Esophagus squamous epithelium (tissue), 5 donors: ENCODE data around the gene ARHGEF11. TPM values are rescaled to one million over a fixed set of nuclear protein-coding genes. Genes with fewer than 3 reads are reported as not detected.

Experiments used
- DNase-seq: peaks from one replicate; lab custom pipeline; 2025; lab: John Stamatoyannopoulos, UW
- H3K27ac ChIP-seq, 4 donors: fragments of 200-600 bp; sonication (generic); one replicate each; pipeline ENCODE4 v1.5.1; 2016 to 2019; ENCODE audit warnings: mild to moderate bottlenecking in 1 of 4
- H3K27me3 ChIP-seq, 4 donors: fragments of 200-600 bp; sonication (generic); 1 replicate in 3 of 4; 2 replicates in 1 of 4; pipeline versions ENCODE4 v1.5.1 to v1.6.0; 2017 to 2021; ENCODE audit warnings: antibody characterized with exemption in 1 of 4
- H3K36me3 ChIP-seq, 3 donors: fragments of 200-600 bp; sonication (generic); one replicate each; pipeline ENCODE4 v1.5.1; 2016 to 2019
- H3K4me1 ChIP-seq, 3 donors: fragments of 200-600 bp; sonication (generic); one replicate each; pipeline ENCODE4 v1.5.1; 2017 to 2019
- H3K4me3 ChIP-seq, 4 donors: fragments of 200-600 bp; sonication (generic); 1 replicate in 3 of 4; 2 replicates in 1 of 4; pipeline ENCODE4 v1.5.1; 2016 to 2019; ENCODE audit warnings: mild to moderate bottlenecking in 2 of 4, moderate library complexity in 1 of 4
- H3K9me3 ChIP-seq, 3 donors: fragments of 200-600 bp; sonication (generic); one replicate each; pipeline ENCODE4 v1.5.1; 2016 to 2019
- POLR2A ChIP-seq, 4 donors: fragments of 450-650 bp; IDR thresholded peaks; one replicate each; pipeline ENCODE4 v1.6.1; 2017; ENCODE audit warnings: antibody characterized with exemption in 4 of 4, mild to moderate bottlenecking in 4 of 4, moderate library complexity in 3 of 4
- WGBS, 2 donors: methylation state at CpG; one replicate each; pipeline ENCODE4 v1.1.5; 2018; 5-methylcytosine and 5-hydroxymethylcytosine counted together
- intact Hi-C: fragments of 100-400 bp; cut with DNase I; formaldehyde crosslinking; loops from one replicate; pipeline ENCODE4 v1.15.0; 2022
- total RNA-seq, 4 donors: library from RNA; depleted of rRNA; stranded (reverse); fragments of >200 nt; gene quantifications; one replicate each; pipeline ENCODE4 v1.1.0, GENCODE V29; 2016
- TF ChIP-seq, protein P1 (sequence below), 6 experiments: fragments of 450-650 bp in 4 of 6; fragments of 200-600 bp in 2 of 6; sonication (generic) in 2 of 6; IDR thresholded peaks; one replicate each; pipeline ENCODE4 v1.5.1; 2016 to 2019; ENCODE audit warnings: antibody characterized with exemption in 6 of 6, mild to moderate bottlenecking in 4 of 6, moderate library complexity in 4 of 6
- donor health status: DM: yes; HTN: yes; CAD: no.

Gene ARHGEF11
- total RNA-seq, 4 donors from 2014 or later, result 15.5 to 24.2 (median 19.4) TPM

DNA sequence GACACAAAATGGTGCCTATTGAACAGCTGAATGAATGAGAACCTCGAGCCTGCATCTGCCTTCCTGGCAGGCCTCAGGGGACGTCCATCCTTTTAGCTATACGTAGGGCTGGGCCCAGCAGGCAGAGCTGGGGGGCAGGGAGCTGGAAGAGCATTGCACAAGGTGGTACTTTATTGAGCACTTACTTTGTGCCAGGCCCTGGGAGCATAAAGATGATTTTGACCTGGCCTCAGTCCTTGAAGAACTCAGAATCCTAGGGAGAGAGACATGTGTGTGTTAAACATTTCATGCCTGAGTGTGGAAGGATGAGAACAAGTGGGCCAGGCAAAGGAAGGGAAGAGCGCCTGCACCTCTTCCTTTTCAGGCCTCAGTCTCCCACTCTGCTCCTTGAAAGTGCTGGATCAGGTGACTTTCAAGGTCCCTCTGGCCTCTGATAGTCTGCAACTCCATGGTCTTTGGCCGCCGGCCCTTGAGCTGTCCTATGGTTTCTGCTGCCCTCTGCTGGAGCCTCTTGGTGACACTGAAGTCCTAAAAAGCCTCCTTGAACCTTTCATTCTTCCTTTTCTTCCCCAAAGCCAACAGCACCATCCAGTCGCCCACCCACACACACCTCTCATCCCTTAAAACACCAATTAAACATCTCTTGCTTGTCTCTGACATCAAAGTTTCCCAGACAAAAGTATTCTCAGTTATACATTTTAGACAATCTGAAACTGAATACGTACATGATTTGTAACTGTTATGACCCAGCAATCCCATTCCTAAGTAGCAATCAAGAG lies 155.6 kb downstream of the ARHGEF11 start:
- Histone ChIP-seq H3K4me3 (no peak overlapping the region), H3K9me3 (no peaks in the 10 kb centered on the region), H3K27me3 (peaks cover 0 to 73% (median 2%) of the 10 kb centered on the region in 4 donors), H3K36me3 (no peaks in the 10 kb centered on the region), H3K4me1 (peaks cover 7 to 35% (median 7%) of the 10 kb centered on the region in 3 donors), H3K27ac (no peak overlapping the region)
- 24 to 43% methylated on average over 6 to 8 of the region's 8 CpGs for WGBS, 2 donors
- DNase-seq, result no peak
- intact Hi-C loops, result no loop called here
- no peak for TF ChIP-seq POLR2A (IDR thresholded peaks at IDR 0.05)
- TF ChIP-seq, protein P1, sequence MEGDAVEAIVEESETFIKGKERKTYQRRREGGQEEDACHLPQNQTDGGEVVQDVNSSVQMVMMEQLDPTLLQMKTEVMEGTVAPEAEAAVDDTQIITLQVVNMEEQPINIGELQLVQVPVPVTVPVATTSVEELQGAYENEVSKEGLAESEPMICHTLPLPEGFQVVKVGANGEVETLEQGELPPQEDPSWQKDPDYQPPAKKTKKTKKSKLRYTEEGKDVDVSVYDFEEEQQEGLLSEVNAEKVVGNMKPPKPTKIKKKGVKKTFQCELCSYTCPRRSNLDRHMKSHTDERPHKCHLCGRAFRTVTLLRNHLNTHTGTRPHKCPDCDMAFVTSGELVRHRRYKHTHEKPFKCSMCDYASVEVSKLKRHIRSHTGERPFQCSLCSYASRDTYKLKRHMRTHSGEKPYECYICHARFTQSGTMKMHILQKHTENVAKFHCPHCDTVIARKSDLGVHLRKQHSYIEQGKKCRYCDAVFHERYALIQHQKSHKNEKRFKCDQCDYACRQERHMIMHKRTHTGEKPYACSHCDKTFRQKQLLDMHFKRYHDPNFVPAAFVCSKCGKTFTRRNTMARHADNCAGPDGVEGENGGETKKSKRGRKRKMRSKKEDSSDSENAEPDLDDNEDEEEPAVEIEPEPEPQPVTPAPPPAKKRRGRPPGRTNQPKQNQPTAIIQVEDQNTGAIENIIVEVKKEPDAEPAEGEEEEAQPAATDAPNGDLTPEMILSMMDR (IDR thresholded peaks at IDR 0.05), result peak; percentile 62 to 80 (median 74)

- WGBS, 2 donors, result 23 to 69% methylated on average over 4 of the region's 6 CpGs
- TF ChIP-seq, protein P1 (IDR thresholded peaks at IDR 0.05), result no peak
- Histone ChIP-seq H3K36me3 (no peaks in the 10 kb centered on the region), H3K27ac (no peak overlapping the region), H3K9me3 (no peaks in the 10 kb centered on the region), H3K4me1 (peaks cover 1 to 16% (median 3%) of the 10 kb centered on the region in 3 donors), H3K4me3 (no peak overlapping the region), H3K27me3 (peaks cover 0 to 71% (median 2%) of the 10 kb centered on the region in 4 donors)
- intact Hi-C loops, result no loop called here
- DNase-seq, result no peak
These were observed 157.8 kb downstream of the ARHGEF11 start for GRCh38 chr1:156887734-156888133.

DNA sequence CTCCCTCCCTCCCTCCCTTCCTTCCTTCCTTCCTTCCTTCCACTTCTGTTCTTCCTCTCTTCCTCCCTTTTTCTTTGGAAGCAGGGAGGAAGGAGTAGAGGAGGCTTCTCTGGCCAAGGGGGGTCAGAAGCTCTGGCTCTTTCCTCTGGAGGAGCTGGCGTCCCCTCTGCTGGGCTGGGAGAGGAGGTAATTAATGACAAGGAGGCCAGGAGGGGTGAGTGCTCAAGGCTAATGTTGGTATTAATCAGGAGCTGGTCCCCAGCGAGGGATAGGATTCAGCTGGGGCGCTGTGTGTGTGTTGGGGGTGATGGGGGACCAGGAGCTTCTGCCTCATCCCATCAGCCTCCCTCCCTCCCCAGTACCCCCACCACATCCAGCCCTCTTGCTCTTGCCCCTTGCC lies 158.2 kb downstream of the ARHGEF11 start:
- H3K4me1 ChIP-seq, result peaks cover 0 to 12% (median 0%) of the 10 kb centered on the region in 3 donors
- DNase-seq, result no peak
- intact Hi-C loops, result no loop called here
- H3K27ac ChIP-seq, result no peak overlapping the region
- H3K4me3 ChIP-seq, result no peak overlapping the region
- no peaks in the 10 kb centered on the region for H3K9me3 ChIP-seq
- peaks cover 0 to 71% (median 2%) of the 10 kb centered on the region in 4 donors for H3K27me3 ChIP-seq
- TF ChIP-seq, protein P1 (IDR thresholded peaks at IDR 0.05), result no peak
- TF ChIP-seq POLR2A (IDR thresholded peaks at IDR 0.05), result no peak
- H3K36me3 ChIP-seq, result no peaks in the 10 kb centered on the region
- 24 to 32% methylated on average over 2 to 3 of the region's 3 CpGs for WGBS, 2 donors

DNA sequence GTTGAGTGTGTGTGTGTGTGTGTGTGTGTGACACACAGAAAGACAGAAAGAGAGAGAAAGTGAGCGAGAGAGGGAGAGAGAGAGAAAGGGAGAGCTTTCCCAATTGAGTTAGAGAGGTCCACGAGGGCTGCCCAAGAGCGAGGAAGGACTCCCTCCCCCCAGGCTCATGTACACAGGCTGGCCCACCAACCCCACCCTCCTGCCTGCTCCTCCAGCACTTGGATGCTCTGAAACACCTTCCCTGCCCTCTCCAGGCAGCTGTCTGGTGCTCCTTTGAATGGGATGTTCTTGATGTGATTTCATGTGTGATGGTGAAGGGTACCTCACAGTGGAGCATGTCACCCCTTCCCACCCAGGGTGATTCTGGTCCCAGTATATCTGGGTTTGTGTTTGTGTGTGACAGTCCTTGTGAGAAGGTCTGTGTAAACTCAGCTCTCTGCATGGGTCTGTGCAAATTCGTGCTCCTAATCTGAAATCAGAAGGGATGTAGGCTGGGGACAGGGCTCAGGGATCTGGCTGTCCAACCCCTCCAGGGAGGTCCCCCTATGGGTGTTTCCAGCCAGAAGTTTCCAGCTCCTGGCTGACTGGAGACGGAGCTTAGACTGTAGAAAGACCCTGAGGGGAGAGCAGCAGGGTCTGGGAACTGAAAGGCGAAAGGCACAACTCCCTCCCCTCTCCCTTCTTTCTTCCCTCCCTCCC lies 158.8 kb downstream of the ARHGEF11 start:
- no peak for TF ChIP-seq POLR2A (IDR thresholded peaks at IDR 0.05)
- no peak overlapping the region for H3K4me3 ChIP-seq
- H3K9me3 ChIP-seq, result no peaks in the 10 kb centered on the region
- intact Hi-C loops, result no loop called here
- no peak overlapping the region for H3K27ac ChIP-seq
- H3K36me3 ChIP-seq, result no peaks in the 10 kb centered on the region
- peaks cover 0 to 71% (median 0%) of the 10 kb centered on the region in 4 donors for H3K27me3 ChIP-seq
- peaks cover 0 to 6% (median 0%) of the 10 kb centered on the region in 3 donors for H3K4me1 ChIP-seq
- WGBS, 2 donors, result 44 to 48% methylated on average over 5 to 6 of the region's 6 CpGs
- DNase-seq, result no peak

DNA sequence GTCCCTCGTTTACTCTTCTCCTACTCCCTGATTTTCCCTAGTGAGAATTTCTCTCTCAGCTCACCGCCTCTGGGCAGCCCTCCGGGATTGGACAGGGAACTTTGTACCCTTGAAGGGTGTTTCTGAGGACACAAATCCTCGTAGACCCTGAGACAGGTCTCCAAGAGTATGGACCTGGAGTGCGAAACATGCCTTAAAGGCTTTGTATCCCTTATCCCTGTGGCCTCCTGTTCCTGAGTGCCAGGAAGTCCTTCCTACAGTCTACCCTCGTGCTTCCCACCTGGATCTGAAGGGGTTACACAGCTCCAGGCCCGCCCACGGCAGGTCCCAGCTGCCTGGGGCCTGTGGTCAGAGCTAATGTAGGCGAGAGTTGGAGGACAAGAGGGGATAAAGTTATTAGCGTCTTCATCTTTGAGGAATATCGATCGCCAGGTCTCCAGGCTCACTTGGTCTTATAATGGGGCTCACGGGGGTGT lies 159.6 kb downstream of the ARHGEF11 start:
- 52 to 57% methylated on average over 5 to 13 of the region's 13 CpGs for WGBS, 2 donors
- Histone ChIP-seq H3K4me3 (no peak overlapping the region), H3K27me3 (peaks cover 0 to 71% (median 0%) of the 10 kb centered on the region in 4 donors), H3K36me3 (no peaks in the 10 kb centered on the region), H3K4me1 (peaks cover 0 to 5% (median 0%) of the 10 kb centered on the region in 3 donors), H3K9me3 (no peaks in the 10 kb centered on the region), H3K27ac (no peak overlapping the region)
- intact Hi-C loops, result no loop called here
- no peak for TF ChIP-seq POLR2A (IDR thresholded peaks at IDR 0.05)
- TF ChIP-seq, protein P1 (IDR thresholded peaks at IDR 0.05), result no peak
- no peak for DNase-seq
